Karpas-422 (cell line): Measurements from ENCODE around the gene COL4A5. TPM values are rescaled to one million over a fixed set of nuclear protein-coding genes. Genes with fewer than 3 reads are reported as not detected.

ENCODE experiments used
- DNase-seq: peaks from one replicate; pipeline ENCODE4 v3.0.0-alpha.2; 2015
- H2AFZ ChIP-seq: fragments of 200-600 bp; sonication (generic); 2 replicates; pipeline ENCODE4 v1.6.1; 2014; ENCODE audit warnings: antibody characterized with exemption, low read length, mixed read lengths
- H3K27ac ChIP-seq: fragments of 200-600 bp; sonication (generic); 2 replicates; pipeline ENCODE4 v1.5.1; 2014; ENCODE audit warnings: mild to moderate bottlenecking, low read length, moderate library complexity
- H3K27me3 ChIP-seq: fragments of 200-600 bp; sonication (generic); 2 replicates; pipeline ENCODE4 v1.6.1; 2014; ENCODE audit warnings: low read length, mixed read lengths
- H3K36me3 ChIP-seq: fragments of 200-600 bp; sonication (generic); 2 replicates; pipeline ENCODE4 v1.6.1; 2014; ENCODE audit warnings: low read length, mixed read lengths; ENCODE audit not compliant: insufficient read depth
- H3K4me1 ChIP-seq: fragments of 200-600 bp; sonication (generic); 2 replicates; pipeline ENCODE4 v1.6.1; 2014; ENCODE audit warnings: mild to moderate bottlenecking, low read length, mixed read lengths
- H3K4me2 ChIP-seq: fragments of 200-600 bp; sonication (generic); 2 replicates; pipeline ENCODE4 v1.6.1; 2014; ENCODE audit warnings: low read length, low read depth, mild to moderate bottlenecking; ENCODE audit not compliant: poor library complexity, severe bottlenecking
- H3K4me3 ChIP-seq: fragments of 200-600 bp; sonication (generic); 2 replicates; pipeline ENCODE4 v1.5.1; 2014; ENCODE audit warnings: mild to moderate bottlenecking, antibody characterized with exemption, low read length, mixed read lengths
- H3K79me2 ChIP-seq: fragments of 200-600 bp; sonication (generic); 2 replicates; pipeline ENCODE4 v1.6.1; 2014; ENCODE audit warnings: mild to moderate bottlenecking, low read length, mixed read lengths
- H3K9ac ChIP-seq: fragments of 200-600 bp; sonication (generic); 2 replicates; pipeline ENCODE4 v1.6.0; 2014; ENCODE audit warnings: low read length
- H3K9me2 ChIP-seq: fragments of 200-600 bp; sonication (generic), shearing (Covaris generic); replicated peaks from 2 replicates; pipeline ENCODE4 v1.6.0; 2014; ENCODE audit warnings: mild to moderate bottlenecking, low read length, moderate library complexity; ENCODE audit not compliant: insufficient read depth
- H3K9me3 ChIP-seq: fragments of 300-700, 200-600 bp; sonication (generic); 2 replicates; pipeline ENCODE4 v1.6.1; 2014; ENCODE audit warnings: low read length, mixed read lengths
- H4K20me1 ChIP-seq: fragments of 200-600 bp; sonication (generic); 2 replicates; pipeline ENCODE4 v1.6.1; 2014; ENCODE audit warnings: mild to moderate bottlenecking, antibody characterized with exemption, low read length, low read depth; ENCODE audit not compliant: insufficient read depth
- total RNA-seq: library from RNA; depleted of rRNA; stranded (reverse); fragments of >200 nt; shearing (Covaris generic); gene quantifications from 2 replicates; pipeline ENCODE4 v1.2.3, GENCODE V29; 2014; ENCODE audit warnings: low replicate concordance

Gene COL4A5
- total RNA-seq, 1 experiment from 2014 or later = not detected

DNA sequence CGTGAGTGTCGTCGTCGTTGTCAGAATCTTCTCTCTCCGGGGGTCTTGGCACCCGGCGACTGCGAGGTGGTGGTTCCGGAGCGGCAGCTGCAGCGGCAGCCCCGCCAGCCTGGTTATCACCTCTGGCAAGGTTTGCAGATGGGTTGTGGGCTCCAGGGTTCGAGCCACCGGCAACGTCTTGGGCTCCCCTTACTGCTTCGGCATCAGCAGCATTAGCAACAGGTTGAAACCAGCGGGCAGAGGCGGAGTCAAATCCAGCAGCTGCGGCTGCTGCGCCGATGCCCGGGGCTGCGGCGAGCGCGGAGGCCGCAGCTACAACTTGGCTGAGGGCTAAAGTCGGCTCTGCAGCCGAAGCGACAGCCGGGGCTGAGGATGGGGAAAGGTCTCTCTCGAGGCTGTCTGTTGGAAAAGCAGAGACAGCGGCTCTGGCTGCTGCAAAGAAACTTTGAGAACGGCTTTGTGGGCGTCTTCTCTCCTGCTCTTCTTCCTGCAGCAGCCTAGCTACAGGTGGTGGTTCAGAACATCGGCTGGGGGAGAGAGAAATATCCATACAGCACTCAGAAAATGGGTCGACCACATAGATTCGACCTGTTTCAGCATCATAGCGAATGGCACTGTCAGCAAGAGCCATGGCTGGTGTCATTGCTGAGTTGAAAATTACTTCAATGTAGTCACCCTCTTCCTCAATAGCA is 293.1 kb downstream of the COL4A5 start:
- Histone ChIP-seq H2AFZ (no peak overlapping the region), H3K36me3 (no peaks in the 10 kb centered on the region), H3K27me3 (no peaks in the 10 kb centered on the region), H4K20me1 (no peaks in the 10 kb centered on the region), H3K4me1 (no peaks in the 10 kb centered on the region), H3K9me3 (no peaks in the 10 kb centered on the region), H3K4me3 (no peak overlapping the region), H3K9ac (no peak overlapping the region), H3K9me2 (no peaks in the 10 kb centered on the region), H3K27ac (no peak overlapping the region), H3K4me2 (no peak overlapping the region), H3K79me2 (no peaks in the 10 kb centered on the region)
- no peak for DNase-seq

DNA sequence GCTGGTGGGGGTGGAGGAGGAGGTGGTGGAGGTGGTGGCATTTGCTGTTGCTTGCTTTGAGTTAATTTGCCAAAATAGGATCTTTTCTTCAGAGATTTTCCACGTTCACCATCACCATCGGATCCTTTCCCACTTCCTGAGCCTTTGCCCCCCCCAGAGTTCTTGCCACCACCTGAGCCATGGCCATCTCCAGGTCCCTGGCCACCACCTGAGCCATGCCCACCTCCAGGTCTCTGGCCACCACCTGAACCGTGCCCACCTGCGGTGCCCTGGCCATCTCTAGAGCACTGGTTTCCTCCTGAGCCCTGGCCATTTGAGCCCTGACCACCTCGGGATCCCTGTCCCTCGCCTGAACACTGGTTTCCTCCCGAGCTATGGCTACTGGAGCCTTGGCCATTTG is 294.8 kb downstream of the COL4A5 start:
- H3K27ac ChIP-seq = no peak overlapping the region
- no peak for DNase-seq
- H3K9me2 ChIP-seq = no peaks in the 10 kb centered on the region
- H3K9ac ChIP-seq = no peak overlapping the region
- no peaks in the 10 kb centered on the region for H3K36me3 ChIP-seq
- H4K20me1 ChIP-seq = no peaks in the 10 kb centered on the region
- no peak overlapping the region for H3K4me3 ChIP-seq
- no peak overlapping the region for H3K4me2 ChIP-seq
- H3K27me3 ChIP-seq = no peaks in the 10 kb centered on the region
- H3K9me3 ChIP-seq = no peaks in the 10 kb centered on the region
- no peaks in the 10 kb centered on the region for H3K4me1 ChIP-seq
- H3K79me2 ChIP-seq = no peaks in the 10 kb centered on the region
- no peak overlapping the region for H2AFZ ChIP-seq

DNA sequence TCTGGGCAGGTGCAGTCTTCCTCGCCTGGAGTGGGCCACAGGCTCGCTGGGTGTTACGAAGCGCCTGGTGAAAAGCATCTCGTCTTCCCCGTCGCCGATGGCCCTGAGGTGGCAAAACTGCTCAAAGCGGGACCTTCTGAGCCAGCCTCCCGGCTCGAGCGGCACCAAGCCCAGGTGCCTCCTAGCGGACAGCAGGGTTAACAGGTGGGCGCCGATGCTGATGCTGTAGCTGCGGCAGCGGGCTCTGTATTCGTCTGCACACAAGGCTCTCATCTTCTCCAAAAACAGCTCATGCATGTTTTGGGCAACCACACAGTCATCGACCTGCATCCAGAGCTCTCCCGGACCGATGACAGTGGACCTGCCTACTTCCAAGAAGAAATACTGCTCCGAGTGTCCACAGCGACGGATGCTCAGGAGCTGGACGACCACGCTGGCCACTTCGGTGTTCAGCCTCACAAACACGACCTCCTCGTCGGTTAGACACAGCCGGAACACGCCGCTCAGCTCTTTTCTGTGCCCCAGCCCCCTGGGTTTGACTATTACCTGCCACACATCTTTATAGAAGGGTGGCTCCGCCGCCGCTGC is 295.5 kb downstream of the COL4A5 start:
- Histone ChIP-seq H4K20me1 (no peaks in the 10 kb centered on the region), H3K9me2 (no peaks in the 10 kb centered on the region), H3K4me1 (no peaks in the 10 kb centered on the region), H3K9ac (no peak overlapping the region), H3K27me3 (no peaks in the 10 kb centered on the region), H3K36me3 (no peaks in the 10 kb centered on the region), H3K4me3 (no peak overlapping the region), H3K9me3 (no peaks in the 10 kb centered on the region), H3K27ac (no peak overlapping the region), H2AFZ (no peak overlapping the region), H3K4me2 (no peak overlapping the region), H3K79me2 (no peaks in the 10 kb centered on the region)
- DNase-seq = no peak

DNA sequence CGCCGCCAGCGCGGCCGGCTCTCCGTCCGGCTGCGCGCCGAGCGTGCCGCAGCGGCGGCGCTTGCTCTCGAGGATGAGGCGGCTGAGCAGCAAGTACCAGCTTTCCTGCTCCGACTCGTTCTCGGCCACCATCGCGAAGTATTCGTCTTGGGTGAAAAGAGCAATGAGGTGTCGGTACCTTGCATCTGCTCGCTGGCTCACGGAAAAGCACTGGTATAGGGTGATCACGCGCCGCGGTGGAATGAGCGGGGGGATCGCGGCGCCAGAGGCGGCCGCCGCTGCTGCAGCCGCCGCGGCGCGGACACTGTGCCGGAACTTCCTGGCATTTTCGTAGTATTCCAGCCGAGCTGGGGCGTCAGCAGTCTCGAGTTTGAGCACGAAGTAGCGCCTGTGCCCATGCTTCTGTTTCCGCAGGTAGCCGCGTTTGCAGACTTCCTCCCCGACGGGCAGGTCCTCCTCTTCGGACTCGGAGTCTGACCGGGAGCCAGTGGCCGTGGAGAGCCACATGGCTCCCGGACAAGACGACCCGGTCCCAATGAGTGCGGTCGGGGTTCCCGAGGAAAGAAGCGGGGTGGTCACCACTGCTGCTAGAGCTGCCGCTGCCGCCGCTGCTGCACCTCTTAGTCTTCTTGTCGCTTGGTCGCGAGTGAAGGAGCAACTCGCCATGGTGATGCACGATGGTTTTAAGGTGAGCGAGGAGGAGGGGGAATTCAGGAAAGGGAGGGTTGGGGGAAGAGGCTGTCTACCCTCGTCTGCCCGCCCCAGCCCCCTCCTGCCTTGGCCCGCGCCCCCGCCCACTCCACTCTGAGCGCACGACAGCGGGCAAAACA is 296.3 kb downstream of the COL4A5 start:
- no peak for DNase-seq
- no peaks in the 10 kb centered on the region for H3K36me3 ChIP-seq
- H3K9me2 ChIP-seq = no peaks in the 10 kb centered on the region
- H4K20me1 ChIP-seq = no peaks in the 10 kb centered on the region
- H3K27ac ChIP-seq = no peak overlapping the region
- H3K79me2 ChIP-seq = no peaks in the 10 kb centered on the region
- no peak overlapping the region for H3K4me2 ChIP-seq
- no peak overlapping the region for H3K9ac ChIP-seq
- no peaks in the 10 kb centered on the region for H3K9me3 ChIP-seq
- H3K4me3 ChIP-seq = no peak overlapping the region
- no peaks in the 10 kb centered on the region for H3K4me1 ChIP-seq
- H3K27me3 ChIP-seq = no peaks in the 10 kb centered on the region
- H2AFZ ChIP-seq = no peak overlapping the region

DNA sequence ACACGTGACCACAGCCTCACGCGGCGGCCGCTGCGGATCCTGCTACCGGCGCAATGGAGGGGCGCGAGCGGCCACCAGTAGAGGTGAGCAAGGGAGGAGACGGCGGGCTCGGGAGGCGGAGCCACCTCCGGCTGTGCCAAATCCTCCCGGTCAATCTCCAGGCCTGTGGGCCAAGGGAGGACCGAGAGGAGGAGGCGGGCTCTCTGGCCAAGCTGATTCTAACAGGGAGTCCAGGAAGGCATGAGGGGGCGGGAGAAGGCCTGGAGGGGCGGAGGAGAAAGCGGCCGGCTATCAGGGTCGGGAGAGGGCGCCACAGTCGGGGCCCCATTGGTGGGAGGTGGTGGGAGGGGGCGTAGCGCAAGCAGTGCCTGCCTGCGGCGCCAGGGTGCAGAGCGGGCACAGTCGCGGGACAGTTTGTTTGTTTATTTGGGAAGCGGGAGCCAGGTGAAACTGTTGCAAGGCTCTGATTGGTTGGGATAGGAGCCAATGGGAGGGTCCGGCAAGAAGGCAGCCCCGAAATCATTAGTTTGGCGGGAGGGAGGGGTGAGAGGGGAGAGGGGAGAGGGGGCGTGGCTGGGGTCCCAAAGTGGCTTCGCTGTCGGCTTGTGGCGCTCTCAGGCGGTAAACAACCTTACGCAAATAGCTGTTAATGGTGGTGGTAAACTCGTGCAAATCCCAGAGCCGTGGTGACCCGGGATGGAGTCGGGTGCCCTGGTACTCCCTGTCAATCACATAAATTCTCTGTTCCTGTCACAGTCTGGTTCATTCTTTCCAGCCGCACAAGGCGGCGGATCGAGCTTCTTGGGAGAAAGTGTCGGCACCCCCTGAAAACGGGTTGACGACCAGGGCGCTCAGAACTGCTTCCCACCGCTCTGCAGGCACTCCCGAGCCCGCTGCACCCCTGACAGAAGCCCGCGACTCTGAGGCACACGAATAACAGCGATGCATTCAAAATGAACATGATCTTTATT is 297.2 kb downstream of the COL4A5 start, which contains the start of gene IRS4:
TSS of gene IRS4 (minus strand) at position 55 of the 971 bp plus-strand sequence.
- Histone ChIP-seq H3K9ac (no peak within 1 kb of the TSS), H3K4me1 (no peaks in the 10 kb centered on the region), H2AFZ (no peak within 1 kb of the TSS), H3K36me3 (no peaks in the 10 kb centered on the region), H3K27ac (no peak within 1 kb of the TSS), H3K9me2 (no peaks in the 10 kb centered on the region), H3K4me3 (no peak within 1 kb of the TSS), H3K79me2 (no peaks in the 10 kb centered on the region), H3K4me2 (no peak within 1 kb of the TSS), H4K20me1 (no peaks in the 10 kb centered on the region), H3K9me3 (no peaks in the 10 kb centered on the region), H3K27me3 (no peaks in the 10 kb centered on the region)
- DNase-seq = no peak

DNA sequence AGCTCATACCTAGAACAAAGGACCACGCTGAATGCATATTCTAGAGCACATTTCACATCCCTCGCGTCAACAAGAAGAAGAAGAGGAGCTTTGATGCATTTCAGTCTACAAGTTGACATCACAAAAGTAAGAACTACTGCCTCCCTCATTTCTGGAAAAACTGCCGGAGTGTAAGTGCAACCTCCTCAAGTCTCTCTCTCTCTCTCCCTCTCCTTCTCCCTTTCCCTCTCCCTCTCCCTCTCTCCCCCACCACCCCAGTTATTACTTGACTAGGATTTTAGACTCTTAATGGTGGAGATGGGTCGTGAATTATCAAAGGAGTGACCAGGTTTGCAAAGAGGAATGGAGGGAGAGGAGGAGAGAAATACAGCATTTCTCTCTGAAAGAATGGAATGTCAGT is 298.1 kb downstream of the COL4A5 start:
- Histone ChIP-seq H3K4me2 (no peak overlapping the region), H3K27ac (no peak overlapping the region), H3K36me3 (no peaks in the 10 kb centered on the region), H4K20me1 (no peaks in the 10 kb centered on the region), H3K27me3 (no peaks in the 10 kb centered on the region), H2AFZ (no peak overlapping the region), H3K9ac (no peak overlapping the region), H3K9me2 (no peaks in the 10 kb centered on the region), H3K79me2 (no peaks in the 10 kb centered on the region), H3K9me3 (no peaks in the 10 kb centered on the region), H3K4me1 (no peaks in the 10 kb centered on the region), H3K4me3 (no peak overlapping the region)
- DNase-seq = no peak

DNA sequence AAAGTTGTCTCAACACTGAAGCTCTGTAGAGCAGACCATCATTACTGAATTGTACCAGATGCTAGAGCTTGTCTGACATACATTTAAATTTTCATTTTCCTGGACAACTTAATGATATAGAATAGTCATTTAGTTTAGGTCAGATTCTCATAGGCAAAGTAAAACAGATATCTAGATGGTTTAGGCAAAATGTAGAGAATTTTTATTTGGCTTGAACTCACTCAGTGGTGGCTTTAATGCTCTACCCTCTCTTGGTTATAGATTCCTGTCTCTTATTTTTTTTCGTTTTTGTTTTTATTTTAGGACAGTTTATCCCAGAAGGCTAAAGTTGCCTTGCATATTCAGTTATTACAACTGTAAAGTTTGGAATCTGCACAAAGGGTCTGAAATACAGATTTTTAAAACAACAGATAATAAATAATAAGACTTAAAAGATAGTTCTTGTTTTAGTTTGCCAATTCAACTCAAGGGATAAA is 300.7 kb downstream of the COL4A5 start:
- no peak for DNase-seq
- Histone ChIP-seq H3K27ac (no peak overlapping the region), H2AFZ (no peak overlapping the region), H3K9me2 (no peaks in the 10 kb centered on the region), H3K4me2 (no peak overlapping the region), H3K27me3 (no peaks in the 10 kb centered on the region), H3K36me3 (no peaks in the 10 kb centered on the region), H3K4me1 (no peaks in the 10 kb centered on the region), H3K9me3 (no peaks in the 10 kb centered on the region), H3K9ac (no peak overlapping the region), H3K4me3 (no peak overlapping the region), H3K79me2 (no peaks in the 10 kb centered on the region), H4K20me1 (no peaks in the 10 kb centered on the region)
